HepG2 (cell line): ENCODE measurements around the gene ZFHX3. TPM values are rescaled to one million over a fixed set of nuclear protein-coding genes. Genes with fewer than 3 reads are reported as not detected.

Source experiments
- CC2D1A ChIP-seq: sonication (generic); formaldehyde crosslinking; IDR thresholded peaks from 2 replicates; pipeline ENCODE4 v1.8.1; 2023; ENCODE audit warnings: mild to moderate bottlenecking, missing genetic modification reagents
- HNRNPUL1 ChIP-seq: fragments of 200-400 bp; formaldehyde crosslinking; IDR thresholded peaks from 2 replicates; pipeline ENCODE4 v1.6.1; 2017; ENCODE audit warnings: low read depth, mild to moderate bottlenecking, low read length, moderate library complexity
- HOXA7 ChIP-seq: sonication (generic); formaldehyde crosslinking; IDR thresholded peaks from 2 replicates; pipeline ENCODE4 v1.8.1; 2022; ENCODE audit warnings: mild to moderate bottlenecking, missing genetic modification reagents, moderate library complexity
- POGK ChIP-seq: sonication (generic); formaldehyde crosslinking; conservative IDR thresholded peaks from 2 replicates; pipeline ENCODE4 v1.8.0; 2022; ENCODE audit warnings: mild to moderate bottlenecking, moderate library complexity, missing genetic modification reagents
- SIX4 ChIP-seq: sonication (generic); formaldehyde crosslinking; IDR thresholded peaks from 2 replicates; pipeline ENCODE4 v1.4.0; 2020; ENCODE audit warnings: missing genetic modification reagents
- SNAPC4 ChIP-seq: sonication (generic); formaldehyde crosslinking; IDR thresholded peaks from 2 replicates; pipeline ENCODE4 v1.4.0; 2020; ENCODE audit warnings: mild to moderate bottlenecking, missing genetic modification reagents
- TCF12 ChIP-seq, 2 experiments: fragments of 450-650 bp in 1 of 2; sonication (generic) in 1 of 2; formaldehyde crosslinking in 1 of 2; IDR thresholded peaks; 2 replicates each; pipeline versions ENCODE4 v1.6.1 to v1.8.0; 2017 to 2022; ENCODE audit warnings: antibody characterized with exemption in 1 of 2, mild to moderate bottlenecking in 1 of 2, missing genetic modification reagents in 1 of 2, moderate library complexity in 1 of 2
- ZBTB7B ChIP-seq: sonication (generic); formaldehyde crosslinking; IDR thresholded peaks from 2 replicates; pipeline ENCODE4 v1.4.0; 2020; ENCODE audit warnings: missing genetic modification reagents
- ZNF224 ChIP-seq: sonication (generic); formaldehyde crosslinking; IDR thresholded peaks from 2 replicates; pipeline ENCODE4 v1.5.0; 2020; ENCODE audit warnings: mild to moderate bottlenecking, missing genetic modification reagents
- ZNF296 ChIP-seq: sonication (generic); formaldehyde crosslinking; conservative IDR thresholded peaks from 2 replicates; pipeline ENCODE4 v1.5.0; 2020; ENCODE audit warnings: mild to moderate bottlenecking, missing genetic modification reagents
- ZNF558 ChIP-seq: sonication (generic); formaldehyde crosslinking; IDR thresholded peaks from 2 replicates; pipeline ENCODE4 v1.9.0; 2022; ENCODE audit warnings: mild to moderate bottlenecking, missing genetic modification reagents, borderline replicate concordance
- ZNF687 ChIP-seq: sonication (generic); formaldehyde crosslinking; IDR thresholded peaks from 2 replicates; pipeline ENCODE4 v1.5.1; 2020; ENCODE audit warnings: mild to moderate bottlenecking, missing genetic modification reagents, moderate library complexity
- ZNF879 ChIP-seq: sonication (generic); formaldehyde crosslinking; IDR thresholded peaks from 2 replicates; pipeline ENCODE4 v1.8.1; 2023; ENCODE audit warnings: missing genetic modification reagents
- ZNF891 ChIP-seq: sonication (generic); formaldehyde crosslinking; IDR thresholded peaks from 2 replicates; pipeline ENCODE4 v1.5.0; 2020; ENCODE audit warnings: mild to moderate bottlenecking, missing genetic modification reagents
- polyA plus RNA-seq, 8 experiments: library from polyadenylated mRNA; depleted of rRNA in 3 of 8; stranded (reverse) in 7 of 8; unstranded in 1 of 8; fragments of >200 nt; fragmentation: Illumina TruSeq in 4 of 8; extraction: Trizol in 4 of 8; gene quantifications; 2 replicates each; pipeline versions ENCODE4 v1.2.1 to v1.2.3, GENCODE V29; 2011 to 2016; ENCODE audit warnings: low read depth in 4 of 8, missing spikeins in 1 of 8, mixed read lengths in 1 of 8; ENCODE audit not compliant: insufficient read depth in 1 of 8
- total RNA-seq, 5 experiments: library from RNA; depleted of rRNA; stranded (reverse); fragments of >200 nt; fragmentation: Illumina TruSeq; extraction: Trizol; gene quantifications; 2 replicates each; pipeline ENCODE4 v1.2.3, GENCODE V29; 2016; ENCODE audit warnings: low read depth in 1 of 5
- TF ChIP-seq, protein P1 (sequence below): conservative IDR thresholded peaks from 2 replicates; pipeline ENCODE4 v1.6.1; 2018; ENCODE audit warnings: missing genetic modification reagents
- TF ChIP-seq, protein P2 (sequence below): sonication (generic); formaldehyde crosslinking; IDR thresholded peaks from 2 replicates; pipeline ENCODE4 v1.4.0; 2020; ENCODE audit warnings: mild to moderate bottlenecking, missing genetic modification reagents

ZFHX3 gene
- total and polyA plus RNA-seq, 2 of the 13 experiments (the other 11 are each of a cell fraction or from before 2014, with no cell fraction given) = 5.0 to 6.0 TPM

- TF ChIP-seq CC2D1A (CRISPR knock-in tag) (no peak), ZNF891 (CRISPR knock-in tag) (no peak), HNRNPUL1 (no peak), SNAPC4 (CRISPR knock-in tag) (no peak), SIX4 (CRISPR knock-in tag) (peak; percentile 74), ZNF879 (no peak), ZNF558 (CRISPR knock-in tag) (no peak), ZNF687 (no peak; the same call in 1 of the 2 replicates), POGK (0 out of 2 replicates have a peak, but pooled peaks have one; percentile 8), ZNF296 (CRISPR knock-in tag) (peak; percentile 81), ZNF224 (CRISPR knock-in tag) (no peak), ZBTB7B (CRISPR knock-in tag) (peak; percentile 96), HOXA7 (CRISPR knock-in tag) (no peak), TCF12 (IDR thresholded peaks at IDR 0.05) (no peak), TCF12 (CRISPR knock-in tag; IDR thresholded peaks at IDR 0.05) (no peak)
- TF ChIP-seq, protein P1, sequence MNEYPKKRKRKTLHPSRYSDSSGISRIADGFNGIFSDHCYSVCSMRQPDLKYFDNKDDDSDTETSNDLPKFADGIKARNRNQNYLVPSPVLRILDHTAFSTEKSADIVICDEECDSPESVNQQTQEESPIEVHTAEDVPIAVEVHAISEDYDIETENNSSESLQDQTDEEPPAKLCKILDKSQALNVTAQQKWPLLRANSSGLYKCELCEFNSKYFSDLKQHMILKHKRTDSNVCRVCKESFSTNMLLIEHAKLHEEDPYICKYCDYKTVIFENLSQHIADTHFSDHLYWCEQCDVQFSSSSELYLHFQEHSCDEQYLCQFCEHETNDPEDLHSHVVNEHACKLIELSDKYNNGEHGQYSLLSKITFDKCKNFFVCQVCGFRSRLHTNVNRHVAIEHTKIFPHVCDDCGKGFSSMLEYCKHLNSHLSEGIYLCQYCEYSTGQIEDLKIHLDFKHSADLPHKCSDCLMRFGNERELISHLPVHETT = peak; percentile 59
- TF ChIP-seq, protein P2, sequence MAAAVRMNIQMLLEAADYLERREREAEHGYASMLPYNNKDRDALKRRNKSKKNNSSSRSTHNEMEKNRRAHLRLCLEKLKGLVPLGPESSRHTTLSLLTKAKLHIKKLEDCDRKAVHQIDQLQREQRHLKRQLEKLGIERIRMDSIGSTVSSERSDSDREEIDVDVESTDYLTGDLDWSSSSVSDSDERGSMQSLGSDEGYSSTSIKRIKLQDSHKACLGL = no peak
Measured at GRCh38 chr16:72877374-72878028, 170.4 kb downstream of the ZFHX3 start (continued).
